HTERT RPE-1 (cell line): Measurements from ENCODE around the gene S100A9.

Experiments used
- in situ Hi-C: fragments of 300-500 bp; cut with MboI; formaldehyde crosslinking; loops from 4 replicates; pipeline ENCODE4 v1.14.3; 2020; ENCODE audit warnings: low sequenced_read_pairs

The S100A9 gene

GRCh38 chr1:153387785-153388184 is 30.1 kb downstream of the S100A9 start:
- in situ Hi-C loops, result no loop called here

GRCh38 chr1:153389401-153389800 is 31.7 kb downstream of the S100A9 start:
- in situ Hi-C loops, result no loop called here

DNA sequence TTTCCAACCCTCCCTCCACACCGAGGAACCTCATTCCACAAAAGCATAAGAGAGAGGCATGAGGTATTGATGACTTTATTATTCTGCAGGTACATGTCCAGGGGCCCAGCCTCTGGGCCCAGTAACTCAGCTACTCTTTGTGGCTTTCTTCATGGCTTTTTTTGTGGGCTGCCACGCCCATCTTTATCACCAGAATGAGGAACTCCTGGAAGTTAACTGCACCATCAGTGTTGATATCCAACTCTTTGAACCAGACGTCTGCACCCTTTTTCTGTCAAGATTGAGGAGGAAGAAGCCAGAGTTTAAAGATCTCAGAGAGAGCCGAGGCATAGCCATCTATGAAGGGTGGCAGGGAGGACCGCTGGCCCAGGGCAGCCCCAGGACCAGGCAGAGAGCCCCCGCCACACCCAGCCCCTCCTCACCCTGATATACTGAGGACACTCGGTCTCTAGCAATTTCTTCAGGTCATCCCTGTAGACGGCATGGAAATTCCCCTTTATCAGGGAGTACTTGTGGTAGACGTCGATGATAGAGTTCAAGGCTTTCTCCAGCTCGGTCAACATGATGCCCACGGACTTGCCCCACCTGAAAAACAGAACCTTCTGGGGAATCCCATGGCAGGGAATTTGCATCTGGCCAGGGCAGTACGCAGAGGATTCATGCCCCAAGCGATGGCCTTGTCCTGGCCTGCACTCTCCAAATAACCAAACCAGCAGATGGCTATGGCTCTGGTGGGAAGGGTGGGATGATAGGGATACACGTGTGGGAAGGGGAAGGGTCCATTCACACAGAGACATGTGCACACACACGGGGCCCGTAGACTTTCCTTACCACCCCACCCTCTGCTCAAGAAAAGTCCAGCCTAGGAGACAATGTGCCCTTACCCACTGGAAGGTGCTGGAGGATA is 32.6 kb downstream of the S100A9 start:
- in situ Hi-C loops, result no loop called here

GRCh38 chr1:153390938-153391710 is 33.5 kb downstream of the S100A9 start, which contains the start of gene S100A8:
Gene S100A8 (minus strand): TSS chr1:153391073. CDS start chr1:153390535, 538 bp downstream.
- in situ Hi-C loops, result no loop called here

DNA sequence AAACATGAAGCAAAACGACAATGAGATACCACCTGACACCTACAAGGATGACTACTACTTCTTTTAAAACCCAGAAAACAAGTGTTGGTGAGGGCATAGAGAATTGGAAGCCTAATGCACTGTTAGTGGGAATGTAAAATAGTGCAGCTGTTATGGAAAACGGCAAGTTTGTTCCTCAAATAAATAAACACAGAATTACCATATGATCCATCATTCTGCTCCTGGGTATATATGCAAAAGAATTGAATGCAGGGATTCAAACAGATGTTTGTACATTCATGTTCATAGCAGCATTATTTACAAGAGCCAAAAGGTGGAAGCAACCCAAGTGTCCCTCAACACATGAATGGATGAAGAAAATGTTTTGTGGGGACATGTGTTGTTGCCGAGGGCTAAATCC is 34.6 kb downstream of the S100A9 start:
- in situ Hi-C loops, result no loop called here

GRCh38 chr1:153392822-153393221 is 35.2 kb downstream of the S100A9 start:
- in situ Hi-C loops, result no loop called here

DNA sequence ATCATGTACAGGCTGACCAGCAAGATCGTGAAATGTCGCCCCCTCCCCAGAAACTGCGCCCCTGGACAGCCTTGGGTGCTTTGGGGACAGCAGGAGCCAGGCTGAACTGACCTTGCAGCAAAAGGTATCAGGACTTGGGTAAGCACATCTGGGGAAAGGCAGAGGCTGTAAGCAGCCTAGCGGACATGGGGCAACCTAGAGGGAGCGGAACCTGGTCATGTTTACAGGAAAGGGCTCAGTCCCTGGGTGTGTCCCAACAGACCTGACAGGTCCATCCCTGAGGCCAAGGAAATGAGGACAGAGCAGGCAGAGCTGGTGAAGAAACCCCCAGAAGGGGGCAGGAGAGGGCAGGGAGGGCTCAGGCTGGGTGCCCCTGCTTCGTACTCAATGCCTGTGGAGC is 36.3 kb downstream of the S100A9 start:
- in situ Hi-C loops, result no loop called here

- in situ Hi-C loops, result no loop called here
Measured at GRCh38 chr1:153394391-153394790, 36.7 kb downstream of the S100A9 start.

GRCh38 chr1:153395136-153395685 is 37.6 kb downstream of the S100A9 start:
- in situ Hi-C loops, result no loop called here

DNA sequence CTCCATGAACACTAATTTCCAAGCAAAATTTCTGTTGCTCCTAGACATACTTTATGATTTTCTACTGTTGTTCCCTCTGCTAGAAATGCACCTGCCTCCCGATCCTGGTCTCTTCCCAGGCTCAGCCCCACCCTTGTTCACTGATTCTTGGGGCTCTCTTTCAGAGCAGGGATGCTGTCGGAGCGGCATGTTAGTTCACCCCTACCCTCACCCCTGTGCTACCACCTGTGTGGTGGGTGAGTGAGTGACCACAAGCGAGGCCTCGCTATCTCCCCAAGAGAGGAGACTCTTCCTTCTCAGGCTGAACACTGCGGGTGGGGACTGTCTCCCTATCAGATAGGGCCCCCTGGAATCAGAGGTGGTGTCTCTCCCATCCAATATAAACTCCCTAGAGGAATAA is 38.1 kb downstream of the S100A9 start:
- in situ Hi-C loops, result no loop called here

- in situ Hi-C loops, result no loop called here
Measured at GRCh38 chr1:153396461-153396860, 38.8 kb downstream of the S100A9 start.

GRCh38 chr1:153397051-153397923 is 39.6 kb downstream of the S100A9 start:
- in situ Hi-C loops, result no loop called here

DNA sequence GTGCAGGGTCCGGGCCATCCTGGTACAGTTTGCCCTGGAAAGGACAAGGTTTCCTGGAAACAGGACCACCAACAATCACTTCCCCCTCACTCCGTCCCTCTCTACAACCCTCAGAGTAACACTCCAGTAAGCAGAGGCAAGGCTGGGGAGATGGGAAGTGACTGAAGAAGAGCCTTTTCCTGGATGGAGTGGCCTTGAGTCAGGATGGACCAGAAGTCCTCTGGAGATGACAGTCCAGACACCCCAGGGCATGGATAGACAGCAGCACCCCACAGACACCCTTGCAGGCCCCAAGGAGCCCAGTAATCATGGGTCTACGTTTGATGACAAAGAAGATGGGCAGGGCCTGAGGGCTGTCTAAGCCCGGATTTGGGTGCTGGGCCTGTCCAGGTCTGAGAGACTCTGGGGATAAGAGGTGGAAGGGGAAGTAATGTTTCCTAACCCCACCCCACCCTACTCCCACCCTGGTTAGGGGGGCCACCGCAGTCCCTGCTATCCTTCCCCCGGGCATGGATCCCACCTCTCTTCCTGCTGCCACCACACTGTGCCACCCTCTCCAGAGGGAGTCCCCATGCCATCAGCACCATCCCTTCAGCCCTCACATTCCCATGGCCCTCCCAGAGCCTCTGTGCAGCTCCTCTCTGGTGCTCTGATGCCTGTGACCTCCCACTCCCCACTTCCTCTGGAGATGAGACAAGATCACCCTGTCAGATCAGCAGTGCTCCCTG is 40.4 kb downstream of the S100A9 start:
- in situ Hi-C loops, result no loop called here

- in situ Hi-C loops, result no loop called here
Measured at GRCh38 chr1:153399401-153400055, 41.9 kb downstream of the S100A9 start.

DNA sequence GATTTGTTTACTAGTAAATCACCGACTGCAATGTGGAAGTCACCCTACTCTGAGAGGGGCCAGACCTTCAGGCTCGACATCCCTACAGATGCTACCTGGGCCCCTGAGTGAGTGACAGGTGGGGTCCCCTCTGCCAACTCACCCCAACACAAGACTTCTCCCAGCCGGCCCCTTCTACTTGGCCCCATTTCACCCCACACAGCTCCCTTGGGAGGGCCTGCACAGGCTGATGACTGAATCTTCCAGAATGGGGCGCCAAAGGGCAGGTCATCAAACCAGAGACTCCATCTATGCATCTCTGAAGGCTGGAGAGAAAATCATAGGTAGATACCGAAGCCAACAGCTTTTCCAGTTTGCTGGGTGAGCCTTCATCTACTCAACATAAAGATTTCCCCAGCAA is 42.6 kb downstream of the S100A9 start:
- in situ Hi-C loops, result no loop called here

DNA sequence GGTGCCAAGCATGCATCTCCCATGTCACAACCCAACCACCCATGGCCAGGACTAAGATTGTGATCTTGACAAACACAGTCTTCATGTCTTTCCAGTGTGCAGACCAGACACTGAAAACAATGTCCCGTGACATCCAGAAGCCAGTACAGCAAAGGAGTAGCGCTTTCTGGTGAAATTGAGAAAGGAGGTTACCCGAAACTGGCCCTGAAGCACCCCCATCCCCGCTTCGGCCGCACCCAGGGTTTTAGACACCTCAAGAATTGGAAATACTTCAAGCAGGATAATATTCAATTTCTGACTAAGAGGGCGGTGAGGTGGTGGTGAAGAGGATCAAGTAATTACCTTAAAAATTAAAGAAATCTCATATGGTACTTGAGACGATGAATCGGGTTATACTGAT is 43.8 kb downstream of the S100A9 start:
- in situ Hi-C loops, result no loop called here

DNA sequence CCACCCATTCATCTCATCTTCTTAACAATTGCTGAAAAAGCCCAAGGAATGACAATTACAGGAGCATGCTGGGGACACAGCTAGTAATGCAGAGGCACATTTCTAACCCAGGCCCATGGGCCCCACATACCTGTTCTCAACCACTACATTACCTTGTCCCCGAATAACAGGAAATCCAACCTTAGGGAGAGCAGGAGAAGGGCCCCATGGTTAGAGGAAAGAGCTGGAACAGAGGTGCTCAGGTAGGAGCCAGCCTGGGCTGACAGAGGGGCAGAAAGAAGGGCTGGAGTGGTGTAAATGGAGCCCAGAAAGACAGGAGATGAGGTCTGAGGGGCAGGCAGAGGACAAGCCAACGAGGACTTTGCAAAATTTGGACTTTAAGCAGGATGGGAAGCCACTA is 44.6 kb downstream of the S100A9 start:
- in situ Hi-C loops, result no loop called here

- in situ Hi-C loops, result no loop called here
Measured at GRCh38 chr1:153403421-153404085, 45.9 kb downstream of the S100A9 start.

- in situ Hi-C loops, result no loop called here
Measured at GRCh38 chr1:153404086-153404635, 46.5 kb downstream of the S100A9 start.
